A172 (cell line): ENCODE measurements around the gene WASF2. TPM values are rescaled to one million over a fixed set of nuclear protein-coding genes. Genes with fewer than 3 reads are reported as not detected.
"Not testable (repeated sequence)": the region's sequence is repeated elsewhere in the genome, so short reads cannot be mapped to it uniquely, and the experiment has no call there.

ENCODE experiments used
- DNase-seq: peaks from one replicate; pipeline ENCODE4 v3.0.0-alpha.2; 2015; ENCODE audit warnings: low spot score
- total RNA-seq: library from RNA; depleted of rRNA; stranded (reverse); fragments of >200 nt; shearing (Covaris generic); gene quantifications from 2 replicates; pipeline ENCODE4 v1.2.3, GENCODE V29; 2014

WASF2 gene
- total RNA-seq, 1 experiment from 2014 or later: 9.1 TPM

GRCh38 chr1:27455139-27455811, 34.7 kb downstream of the WASF2 start:
- DNase-seq: no peak

DNA sequence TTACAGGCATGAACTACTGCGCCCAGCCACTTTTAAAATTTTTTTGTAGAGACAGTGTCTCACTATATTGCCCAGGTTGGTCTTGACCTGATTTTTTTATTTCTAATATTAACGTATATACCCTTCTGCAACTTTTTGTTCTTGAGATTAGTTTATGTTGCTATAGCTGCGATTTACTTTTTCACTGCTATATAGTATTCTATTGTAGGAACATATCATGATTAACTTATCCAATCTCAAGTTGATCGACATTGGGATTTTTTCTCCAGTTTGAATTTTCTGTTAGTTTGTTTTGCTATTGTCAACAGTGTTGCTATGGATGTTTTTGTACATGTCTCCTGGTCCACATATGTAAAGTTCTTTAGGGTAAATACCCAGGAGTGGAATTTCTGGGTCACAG, 35.4 kb downstream of the WASF2 start:
- DNase-seq: no peak

DNA sequence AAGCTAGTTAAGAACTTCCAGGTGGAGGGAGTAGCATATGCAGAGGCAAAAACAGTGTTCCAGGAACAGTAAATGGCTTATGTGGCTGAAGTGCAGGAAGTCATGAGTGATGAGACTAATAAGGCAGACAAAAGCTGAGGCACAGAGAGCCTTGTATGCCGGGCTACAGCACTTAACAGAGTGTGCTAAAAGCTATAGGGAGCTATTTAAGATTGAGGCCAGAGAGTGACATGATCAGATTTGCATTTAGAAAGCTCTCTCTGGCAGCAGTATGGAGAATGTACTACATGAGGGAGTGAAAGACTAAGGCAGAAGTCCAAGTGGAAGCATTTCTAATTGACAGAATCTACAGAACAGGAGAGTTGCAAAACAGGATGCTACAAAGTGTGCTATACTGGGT, 38.6 kb downstream of the WASF2 start:
- no peak for DNase-seq

GRCh38 chr1:27448982-27449381, 41.0 kb downstream of the WASF2 start:
- DNase-seq: no peak

DNA sequence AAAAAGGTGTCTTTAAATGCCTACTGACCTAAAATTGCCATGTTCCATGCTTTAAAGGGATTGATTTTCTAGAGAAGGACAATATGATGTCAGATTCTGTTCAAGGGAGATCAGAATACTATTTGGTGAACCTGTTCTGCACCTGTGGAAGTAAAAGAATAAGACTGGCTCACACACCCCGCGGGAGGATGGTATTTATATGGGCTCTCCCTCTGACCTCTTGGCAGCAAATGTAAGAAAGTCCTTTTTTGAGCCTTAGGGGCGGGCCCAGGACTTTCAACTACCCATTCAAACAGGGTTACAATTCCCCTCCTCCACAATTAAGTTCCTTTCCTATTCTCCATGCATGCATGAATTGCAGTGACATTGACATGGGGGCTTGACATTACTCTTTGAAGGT, 42.1 kb downstream of the WASF2 start:
- DNase-seq: no peak

- DNase-seq: no peak
Observed at GRCh38 chr1:27447399-27447798, 42.6 kb downstream of the WASF2 start.

DNA sequence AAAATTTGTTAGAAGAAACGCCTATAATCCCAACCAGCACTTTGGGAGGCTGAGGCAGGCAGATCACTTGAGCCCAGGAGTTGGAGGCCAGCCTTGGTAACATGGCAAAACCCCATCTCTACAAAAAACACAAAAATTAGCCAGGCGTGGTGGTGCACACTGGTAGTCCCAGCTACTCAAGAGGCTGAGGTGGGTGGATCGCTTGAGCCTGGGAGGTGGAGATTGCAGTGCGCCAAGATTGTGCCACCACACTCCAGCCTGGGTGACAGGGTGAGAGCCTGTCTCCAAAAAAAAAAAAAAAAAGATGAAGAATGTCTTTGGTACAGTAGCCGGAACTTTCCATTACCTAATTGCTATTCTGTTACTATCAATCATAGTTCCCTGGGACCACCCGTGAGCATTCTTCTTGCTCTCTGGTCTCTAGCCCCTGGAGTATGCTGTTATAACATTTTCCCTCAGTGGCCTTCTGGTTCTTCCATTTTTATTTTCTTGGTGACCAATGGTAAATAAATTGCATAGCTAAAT, 43.4 kb downstream of the WASF2 start:
- DNase-seq: no peak

- no peak for DNase-seq
Observed at GRCh38 chr1:27445177-27445936, 44.6 kb downstream of the WASF2 start.

- no peak for DNase-seq
Observed at GRCh38 chr1:27444632-27445031, 45.3 kb downstream of the WASF2 start.

- DNase-seq: no peak
Observed at GRCh38 chr1:27439150-27439549, 50.8 kb downstream of the WASF2 start.

DNA sequence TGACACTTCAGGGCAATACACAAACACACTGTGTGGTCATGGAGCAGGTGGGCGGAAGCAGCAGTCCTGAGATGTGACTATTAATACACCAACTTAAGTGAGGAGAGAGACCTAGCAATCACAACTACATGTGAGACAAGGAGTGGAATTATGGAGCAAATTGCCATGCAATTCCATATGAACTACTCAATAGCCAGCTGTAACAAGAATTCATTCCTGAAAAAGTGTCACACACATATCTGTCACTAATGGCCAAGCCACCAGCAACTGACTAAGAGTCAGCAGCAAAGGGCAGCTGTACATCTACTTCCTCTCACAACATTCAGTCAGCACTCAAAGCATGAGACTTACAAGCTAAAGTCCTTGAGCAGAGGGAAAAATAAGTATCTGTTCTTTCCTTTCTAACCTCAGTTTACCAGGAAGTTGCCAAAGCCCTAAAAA, 51.3 kb downstream of the WASF2 start:
- no peak for DNase-seq

DNA sequence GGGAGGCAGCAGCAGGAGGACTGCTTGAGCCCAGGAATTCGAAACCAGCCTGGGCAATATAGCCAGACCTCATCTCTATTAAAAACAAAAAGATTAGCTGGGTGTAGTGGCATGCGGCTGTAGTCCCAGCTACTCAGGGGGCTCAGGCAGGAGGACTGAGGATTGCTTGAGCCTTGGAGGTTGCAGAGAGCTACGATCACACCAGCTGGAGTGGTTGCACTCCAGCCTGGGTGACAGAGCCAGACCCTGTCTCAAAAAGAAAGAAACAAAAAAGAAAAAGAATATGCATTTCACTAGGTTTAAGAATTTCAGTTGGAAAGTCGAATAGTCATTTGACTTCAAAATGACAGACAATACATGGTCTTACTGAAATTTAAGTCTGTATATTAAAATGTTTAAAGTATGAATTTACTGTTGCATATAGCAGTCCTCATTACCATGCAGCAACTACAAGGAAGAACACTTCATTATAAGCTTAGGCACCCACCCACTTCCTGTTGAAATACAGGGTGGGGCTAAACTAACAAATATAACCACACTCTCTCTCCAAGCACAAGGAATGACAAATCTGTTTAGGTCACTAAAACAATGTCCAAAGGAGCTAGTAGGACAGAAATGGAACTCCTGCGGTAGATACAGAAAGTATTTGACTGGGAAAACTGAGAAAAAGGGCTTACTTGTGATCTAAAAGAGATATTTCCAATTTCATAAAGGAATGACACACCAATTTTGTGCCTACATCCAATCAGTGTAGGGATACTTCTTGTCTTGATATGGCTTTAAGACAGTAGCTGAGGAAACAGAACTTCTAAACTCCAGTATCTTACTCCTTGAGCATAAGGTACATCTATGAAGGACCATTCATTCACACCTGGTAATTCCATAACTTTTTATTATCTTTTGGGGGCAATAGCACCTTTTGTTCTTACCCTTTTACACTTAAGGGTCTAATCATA, 53.5 kb downstream of the WASF2 start:
- DNase-seq: peak; percentile 66

DNA sequence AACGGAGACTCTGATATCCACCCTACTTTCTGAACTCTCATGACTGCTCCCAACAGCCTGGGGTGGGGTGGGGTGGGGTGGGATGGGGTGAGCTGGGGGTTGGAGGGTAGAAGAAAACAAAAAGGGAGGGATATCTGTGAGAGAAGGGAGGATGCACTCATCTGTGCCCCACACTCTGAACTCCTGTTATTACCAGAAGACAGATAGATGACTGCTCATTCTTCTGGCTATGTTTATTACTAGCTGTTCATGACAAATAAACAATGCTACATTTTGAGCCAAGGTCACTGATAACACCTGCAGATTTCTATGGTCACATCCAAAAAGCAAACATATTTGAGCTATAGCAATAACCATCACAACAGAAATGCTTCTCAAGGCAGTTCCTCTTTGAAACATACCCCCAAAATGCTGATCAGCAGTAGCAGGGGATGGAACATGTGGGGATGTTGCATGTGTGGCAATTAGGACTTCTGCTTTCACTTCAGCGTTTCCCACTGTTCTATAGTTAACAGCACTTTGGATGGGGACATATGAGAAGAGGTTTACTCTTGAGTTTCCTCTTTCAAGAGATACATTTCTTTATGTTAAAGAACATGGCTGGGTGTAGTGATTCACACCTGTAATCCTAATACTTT, 54.3 kb downstream of the WASF2 start:
- no peak for DNase-seq

DNA sequence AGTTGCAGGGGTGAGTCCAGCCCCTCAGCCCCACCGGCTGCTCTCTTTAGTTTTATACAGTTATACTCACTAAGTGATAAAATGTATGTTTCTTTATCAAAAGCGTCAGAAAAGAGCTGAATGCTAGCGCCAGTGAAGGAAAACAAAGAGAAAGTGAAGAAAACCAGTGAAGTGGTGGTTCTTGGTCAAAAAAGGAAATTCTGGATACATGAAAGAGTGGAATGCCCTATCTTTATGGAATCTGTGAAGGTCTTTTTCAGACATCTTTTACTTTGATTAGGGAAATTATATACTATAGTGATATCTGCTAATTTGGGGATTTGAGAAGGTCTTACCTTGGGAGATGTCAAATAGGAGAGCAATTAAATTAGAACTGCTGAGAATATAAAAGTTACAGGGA, 56.3 kb downstream of the WASF2 start:
- DNase-seq: no peak

GRCh38 chr1:27432725-27433124, 57.2 kb downstream of the WASF2 start:
- not testable (repeated sequence) for DNase-seq

GRCh38 chr1:27431601-27431940, 58.4 kb downstream of the WASF2 start:
- DNase-seq: no peak

DNA sequence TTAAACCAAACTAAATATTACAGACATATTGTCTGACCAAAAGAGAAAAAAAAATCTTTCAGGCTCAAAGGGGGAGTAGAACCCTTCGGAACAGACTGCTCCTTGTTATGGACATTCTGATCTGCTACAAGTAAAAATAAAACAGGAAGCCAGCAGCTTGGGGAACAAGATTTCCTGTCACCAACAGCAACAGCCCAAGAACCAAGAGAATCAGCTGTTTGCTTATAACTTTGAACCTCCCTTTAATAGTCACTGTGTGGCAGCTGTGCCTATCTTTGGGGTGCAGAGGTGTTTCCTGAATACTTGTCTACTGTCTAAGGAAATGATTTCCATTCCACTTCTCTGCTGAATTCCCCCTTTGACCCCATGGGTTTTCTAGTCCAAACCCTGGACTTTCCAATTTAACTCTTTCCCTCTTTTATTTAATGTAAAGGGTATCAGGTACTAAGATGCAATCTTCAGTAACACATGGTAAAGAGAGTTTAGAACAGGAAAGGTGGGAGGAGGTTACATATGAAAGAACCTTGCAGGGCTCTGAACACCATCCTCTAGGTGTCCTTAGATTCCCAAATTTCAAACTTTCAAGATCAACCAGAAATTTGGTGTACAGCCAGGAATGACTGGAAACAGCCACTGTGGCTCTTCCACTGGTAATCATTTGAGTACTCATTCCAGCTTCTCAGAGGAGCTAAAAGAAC, 58.9 kb downstream of the WASF2 start:
- no peak for DNase-seq

- DNase-seq: no peak
Observed at GRCh38 chr1:27429029-27429425, 60.9 kb downstream of the WASF2 start.

GRCh38 chr1:27428316-27429028, 61.5 kb downstream of the WASF2 start:
- DNase-seq: no peak

GRCh38 chr1:27427816-27428315, 62.1 kb downstream of the WASF2 start:
- DNase-seq: no peak
